Measurements from ENCODE around the gene CEP20. TPM values are rescaled to one million over a fixed set of nuclear protein-coding genes. Genes with fewer than 3 reads are reported as not detected.

CEP20 gene
- total and polyA plus RNA-seq, 2 of the 8 experiments (the other 6 are each of a cell fraction or from before 2014, with no cell fraction given) = 16.2 to 49.0 TPM

DNA sequence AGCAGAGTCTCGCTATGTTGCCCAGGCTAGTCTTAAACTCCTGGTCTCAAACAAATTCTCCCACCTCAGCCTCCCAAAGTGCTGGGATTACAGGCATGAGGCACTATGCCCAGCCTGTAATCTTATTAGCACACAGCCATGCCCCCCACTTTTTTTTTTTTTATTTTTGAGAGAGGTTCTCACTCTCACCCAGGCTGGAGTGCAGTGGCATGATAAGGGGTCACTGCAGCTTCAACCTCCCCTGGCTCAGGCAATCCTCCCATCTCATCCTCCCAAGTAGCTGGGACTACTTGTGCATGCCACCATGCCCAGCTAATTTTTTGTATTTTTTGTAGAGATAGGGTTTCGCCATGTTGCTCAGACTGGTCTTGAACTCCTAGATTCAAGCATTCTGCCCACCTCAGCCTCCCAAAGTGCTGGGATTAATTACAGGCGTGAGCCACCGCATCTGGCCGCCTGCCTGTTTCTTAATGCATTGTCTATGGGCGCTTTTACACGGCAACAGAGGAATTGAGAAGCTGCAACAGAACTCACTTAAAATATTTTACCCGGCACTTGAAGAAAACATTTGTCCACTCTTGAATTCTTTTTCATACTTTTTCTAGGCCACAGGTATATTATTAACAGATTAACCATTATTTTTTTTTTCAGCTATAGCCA is 8.8 kb upstream of the CEP20 start (continued):
- TF ChIP-seq CBX8 (IDR thresholded peaks at IDR 0.05; ENCODE audit: borderline replicate concordance, low read depth, low read length) = no peak
- no peak for TF ChIP-seq ATF3 (IDR thresholded peaks at IDR 0.05; ENCODE audit: insufficient read depth, low read depth, low read length)
- no peak for TF ChIP-seq BACH1 (IDR thresholded peaks at IDR 0.05; ENCODE audit: low read length)
- TF ChIP-seq TAF1 (IDR thresholded peaks at IDR 0.05; ENCODE audit: low read depth, low read length) = no peak
- TF ChIP-seq SUZ12 (IDR thresholded peaks at IDR 0.05; ENCODE audit: low read length) = no peak
